Dermis microvascular lymphatic vessel endothelial cell (primary cell): ENCODE results near the gene MRPL17. TPM values are rescaled to one million over a fixed set of nuclear protein-coding genes. Genes with fewer than 3 reads are reported as not detected.

Experiments
- DNase-seq, 2 donors: peaks; one replicate each; pipeline versions ENCODE4 v3.0.0 to v3.0.0-alpha.2; 2010; ENCODE audit warnings: low read depth in 2 of 2
- total RNA-seq: library from RNA; depleted of rRNA; stranded (reverse); fragments of >200 nt; gene quantifications from 2 replicates; pipeline ENCODE4 v1.2.1, GENCODE V29; 2014

Gene MRPL17
- total RNA-seq, 1 donor from 2014 or later: 51.2 TPM

- peak in 1 of 2 donors; percentile 50 for DNase-seq
These were observed 27.9 kb downstream of the MRPL17 start for GRCh38 chr11:6655020-6655789.

GRCh38 chr11:6654281-6655019, 28.7 kb downstream of the MRPL17 start:
- no peak for DNase-seq

DNA sequence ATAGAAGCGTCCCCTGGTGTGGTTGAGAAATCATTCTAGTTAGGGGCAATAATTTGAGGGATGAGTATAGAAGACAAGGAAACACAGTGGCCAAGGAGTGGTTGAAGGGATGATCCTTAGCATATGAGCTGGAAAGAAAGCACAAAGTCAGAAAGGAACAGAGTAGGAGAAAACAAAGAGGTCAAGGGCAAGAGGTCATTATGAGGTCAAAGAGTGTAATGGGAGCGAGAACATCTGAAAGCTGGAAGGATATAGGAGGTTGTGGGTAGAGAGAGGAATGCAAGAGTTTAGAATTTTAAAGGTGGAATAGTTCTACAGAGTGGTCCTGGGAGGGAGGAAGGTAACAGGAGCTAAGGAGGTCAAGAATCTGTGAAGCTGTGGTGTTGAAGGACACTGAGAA, 29.5 kb downstream of the MRPL17 start:
- DNase-seq: no peak

DNA sequence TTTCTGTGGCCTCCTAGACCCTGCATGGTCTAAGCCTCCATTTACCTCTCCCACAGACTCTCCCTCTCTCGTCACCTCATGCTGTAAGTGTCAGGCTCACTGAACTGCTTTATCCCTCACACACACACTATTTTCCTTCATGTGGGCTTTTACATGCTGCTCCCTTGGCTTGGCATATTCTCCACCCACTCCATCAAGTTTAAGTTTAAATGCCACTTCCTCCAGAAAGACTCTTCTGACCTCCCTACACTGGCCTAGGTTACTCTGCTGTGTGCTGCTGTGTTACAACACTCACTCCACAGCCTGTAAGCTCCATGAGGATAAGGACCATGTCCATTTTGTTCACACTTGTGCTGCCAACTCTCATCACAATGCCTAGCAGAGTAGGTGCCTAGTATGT, 30.0 kb downstream of the MRPL17 start:
- DNase-seq: no peak

DNA sequence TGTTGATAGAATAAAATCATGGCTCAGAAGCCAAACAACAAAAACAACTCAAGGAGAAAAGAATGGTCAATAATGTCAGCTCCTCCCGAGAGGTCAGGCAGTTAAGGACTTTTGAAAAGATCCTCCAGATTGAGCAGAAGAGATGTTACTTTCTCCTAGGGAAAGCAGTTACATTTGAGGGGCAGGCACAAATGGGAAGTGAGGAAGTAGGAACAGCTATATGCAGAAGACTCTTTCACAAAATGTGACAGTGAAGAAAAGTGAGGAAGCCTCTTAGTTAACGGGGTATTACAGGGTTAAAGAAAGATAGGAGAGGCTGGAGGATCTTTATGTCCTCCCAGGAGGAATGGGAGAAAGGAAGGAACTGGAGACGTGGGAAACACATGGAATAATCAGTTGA, 31.0 kb downstream of the MRPL17 start:
- no peak for DNase-seq

DNA sequence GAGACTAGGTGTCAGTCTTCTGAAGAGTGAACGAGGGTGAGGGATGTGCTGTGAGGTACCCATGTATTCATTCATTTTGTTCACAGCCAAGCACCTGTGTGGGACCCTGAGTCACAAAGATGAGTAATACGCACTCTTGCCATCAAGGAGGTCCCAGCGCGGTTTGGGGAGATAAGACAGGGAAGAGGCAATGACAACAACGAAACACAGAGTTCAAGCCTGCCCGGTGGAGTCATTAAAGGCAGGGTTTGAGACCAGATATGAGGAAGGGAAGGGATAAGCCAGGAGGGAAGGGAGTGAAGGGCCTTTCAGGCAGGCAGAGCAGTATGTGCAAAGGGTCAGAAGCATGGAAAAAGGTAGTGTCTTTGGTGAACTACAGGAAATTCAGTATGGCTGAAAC, 32.2 kb downstream of the MRPL17 start:
- no peak for DNase-seq

GRCh38 chr11:6650104-6650503, 33.0 kb downstream of the MRPL17 start:
- no peak for DNase-seq

DNA sequence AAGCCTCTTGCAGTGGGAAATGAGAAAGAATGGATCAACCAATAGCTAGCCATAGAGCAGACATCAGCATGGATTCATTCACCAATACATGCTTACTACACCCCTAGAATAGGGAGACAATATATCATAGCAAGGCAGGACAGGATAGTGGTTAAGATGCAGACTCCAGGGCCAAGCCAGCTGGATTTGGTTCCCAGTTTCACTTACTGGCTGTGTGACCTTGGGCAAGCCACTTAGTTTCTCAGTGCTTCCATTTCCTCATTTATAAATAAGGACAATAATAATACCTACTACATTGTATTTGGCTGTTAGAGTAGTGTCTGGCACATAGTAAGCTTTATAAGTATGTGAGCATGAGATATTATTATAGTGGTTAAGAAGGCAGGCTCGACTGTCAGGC, 34.6 kb downstream of the MRPL17 start:
- DNase-seq: no peak

DNA sequence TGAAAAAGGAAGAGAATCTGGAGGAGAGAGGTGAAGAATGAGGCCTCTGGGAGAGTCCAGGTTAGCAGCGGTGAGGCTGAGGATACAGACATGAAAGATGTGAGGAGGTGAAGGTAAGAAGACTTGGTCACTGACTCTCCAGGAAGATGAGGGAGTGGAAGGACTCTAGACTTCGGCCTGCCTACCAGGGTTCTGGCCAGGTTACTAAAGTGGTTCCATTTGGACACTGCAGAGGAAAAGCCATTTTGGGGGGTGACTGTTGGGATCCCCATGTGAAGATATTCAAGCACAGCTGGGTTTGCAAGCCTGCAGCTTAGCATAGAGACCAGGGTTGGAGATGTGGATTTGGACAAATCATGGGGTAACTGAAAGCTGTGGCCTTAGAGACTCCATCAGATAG, 35.3 kb downstream of the MRPL17 start:
- DNase-seq: no peak

DNA sequence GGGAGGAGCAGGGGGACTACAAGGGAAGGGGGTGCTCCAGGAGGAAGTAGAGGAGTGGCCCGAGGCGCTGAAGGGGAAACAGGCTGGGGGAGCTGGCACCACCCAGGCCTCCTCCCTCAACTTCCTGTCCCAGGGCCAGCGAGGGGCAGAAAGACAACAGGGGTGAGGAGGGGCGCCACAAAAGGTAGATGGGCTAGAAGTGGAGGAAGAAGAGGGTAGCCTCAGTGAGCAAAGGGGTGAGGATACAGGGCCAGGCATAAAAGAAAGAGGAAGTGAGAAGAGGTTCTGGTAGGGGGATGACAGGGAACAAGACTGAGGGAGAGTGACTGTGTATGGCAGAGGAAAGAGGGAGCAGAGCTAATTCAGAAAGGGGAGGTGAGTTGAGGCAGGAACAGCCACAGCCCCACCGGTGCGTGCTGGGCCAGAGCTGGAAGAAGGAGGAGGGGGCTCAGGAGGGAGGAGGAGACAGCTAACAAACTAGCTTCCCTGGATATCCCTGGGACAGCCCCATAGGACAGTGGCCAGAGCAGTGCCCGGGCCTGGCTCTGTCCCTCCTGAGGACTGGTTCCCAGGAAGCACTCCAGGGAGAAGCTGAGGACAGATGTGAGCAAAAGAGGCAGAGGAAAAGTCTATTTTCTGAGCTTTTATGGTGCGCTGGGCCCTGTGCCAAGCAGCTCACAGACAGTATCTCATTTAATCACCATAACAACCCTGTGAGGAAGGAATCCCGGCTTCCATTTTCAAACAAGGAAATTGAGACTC, 36.0 kb downstream of the MRPL17 start:
- DNase-seq: peak in 1 of 2 donors; percentile 69

- DNase-seq: no peak
These were observed 36.6 kb downstream of the MRPL17 start for GRCh38 chr11:6646576-6646917.

DNA sequence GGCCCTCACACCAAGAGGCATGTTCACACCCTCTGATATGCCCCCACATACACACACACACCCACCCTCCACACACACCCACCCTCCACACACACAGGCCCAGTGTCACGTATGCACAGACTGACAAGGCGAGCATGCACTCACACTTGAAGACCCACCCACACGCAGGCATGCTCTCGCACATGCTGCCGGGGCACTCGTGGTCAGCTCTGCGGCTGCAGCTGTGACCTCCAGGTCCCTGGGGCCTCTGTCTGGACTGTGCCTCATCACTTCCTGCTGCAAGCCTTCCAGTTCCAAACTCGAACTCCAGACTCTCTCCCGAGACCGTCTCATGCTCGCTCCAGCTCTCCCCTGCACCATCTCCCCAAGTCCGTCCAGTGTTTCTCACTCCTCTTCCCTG, 37.1 kb downstream of the MRPL17 start:
- peak in 1 of 2 donors; percentile 69 for DNase-seq

GRCh38 chr11:6642957-6643356, 40.2 kb downstream of the MRPL17 start:
- DNase-seq: no peak

- DNase-seq: no peak
These were observed 42.0 kb downstream of the MRPL17 start for GRCh38 chr11:6640985-6641701.

DNA sequence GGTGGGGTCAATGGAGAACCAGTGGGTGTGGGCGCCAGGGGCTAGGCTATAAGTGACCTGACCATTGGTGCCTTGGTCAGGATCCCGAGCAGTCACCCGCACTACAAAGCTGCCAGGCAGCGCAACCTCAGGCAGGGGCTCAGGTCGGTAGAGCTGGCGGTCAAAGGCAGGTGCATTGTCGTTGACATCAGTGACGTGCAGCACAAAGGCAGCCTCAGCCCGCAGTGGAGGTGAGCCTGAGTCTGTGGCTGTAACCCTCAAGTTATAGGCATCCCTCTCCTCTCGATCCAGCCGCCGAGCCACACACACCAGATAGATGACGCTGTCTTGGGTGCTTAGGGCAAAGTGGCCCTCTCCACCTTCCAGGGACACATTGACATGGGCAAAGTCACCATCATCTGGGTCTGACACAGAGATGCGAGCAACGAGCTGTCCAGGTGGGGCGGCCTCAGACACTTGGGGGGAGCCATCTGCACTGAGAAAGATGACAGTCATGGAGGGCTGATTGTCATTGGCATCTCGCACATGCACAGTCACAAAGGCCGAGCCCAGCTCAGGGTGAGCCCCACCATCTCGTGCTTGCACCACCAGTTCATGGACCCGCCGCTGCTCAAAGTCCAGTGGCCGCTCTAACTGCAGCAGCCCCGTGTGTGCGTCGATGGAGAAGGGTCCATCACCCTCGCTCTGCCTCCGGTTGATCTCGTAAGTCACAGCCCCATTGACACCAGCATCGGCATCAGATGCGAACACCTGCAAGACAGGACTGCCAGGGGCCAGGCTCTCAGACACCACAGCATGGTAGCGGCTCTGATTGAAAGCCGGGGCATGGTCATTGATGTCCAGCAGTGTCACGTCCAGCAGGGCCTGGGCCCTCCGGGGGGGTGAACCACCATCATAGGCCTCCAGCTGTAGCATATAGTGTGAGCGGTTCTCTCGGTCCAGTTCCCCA, 42.8 kb downstream of the MRPL17 start:
- no peak for DNase-seq

- no peak for DNase-seq
These were observed 44.7 kb downstream of the MRPL17 start for GRCh38 chr11:6638429-6638828.

DNA sequence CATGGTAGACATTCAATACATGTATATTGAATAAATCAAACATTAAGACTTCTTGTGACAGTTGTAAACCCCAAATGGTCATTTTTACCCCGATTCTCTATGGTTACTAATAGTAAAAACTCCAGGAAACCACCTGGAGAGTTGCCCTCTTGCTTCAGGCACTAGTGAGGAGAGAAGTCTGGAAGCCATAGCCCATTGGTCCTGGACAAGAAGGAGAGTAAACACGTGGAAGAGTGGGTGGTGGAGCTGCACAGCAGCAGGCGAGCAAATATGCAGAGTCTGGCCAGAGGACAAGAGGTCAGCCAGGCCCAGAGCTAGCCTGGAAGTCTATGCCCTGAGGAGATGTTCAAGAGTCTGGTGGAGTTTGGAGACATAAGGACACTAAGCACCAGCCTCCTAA, 45.3 kb downstream of the MRPL17 start:
- DNase-seq: no peak

GRCh38 chr11:6636480-6636879, 46.7 kb downstream of the MRPL17 start:
- no peak for DNase-seq

DNA sequence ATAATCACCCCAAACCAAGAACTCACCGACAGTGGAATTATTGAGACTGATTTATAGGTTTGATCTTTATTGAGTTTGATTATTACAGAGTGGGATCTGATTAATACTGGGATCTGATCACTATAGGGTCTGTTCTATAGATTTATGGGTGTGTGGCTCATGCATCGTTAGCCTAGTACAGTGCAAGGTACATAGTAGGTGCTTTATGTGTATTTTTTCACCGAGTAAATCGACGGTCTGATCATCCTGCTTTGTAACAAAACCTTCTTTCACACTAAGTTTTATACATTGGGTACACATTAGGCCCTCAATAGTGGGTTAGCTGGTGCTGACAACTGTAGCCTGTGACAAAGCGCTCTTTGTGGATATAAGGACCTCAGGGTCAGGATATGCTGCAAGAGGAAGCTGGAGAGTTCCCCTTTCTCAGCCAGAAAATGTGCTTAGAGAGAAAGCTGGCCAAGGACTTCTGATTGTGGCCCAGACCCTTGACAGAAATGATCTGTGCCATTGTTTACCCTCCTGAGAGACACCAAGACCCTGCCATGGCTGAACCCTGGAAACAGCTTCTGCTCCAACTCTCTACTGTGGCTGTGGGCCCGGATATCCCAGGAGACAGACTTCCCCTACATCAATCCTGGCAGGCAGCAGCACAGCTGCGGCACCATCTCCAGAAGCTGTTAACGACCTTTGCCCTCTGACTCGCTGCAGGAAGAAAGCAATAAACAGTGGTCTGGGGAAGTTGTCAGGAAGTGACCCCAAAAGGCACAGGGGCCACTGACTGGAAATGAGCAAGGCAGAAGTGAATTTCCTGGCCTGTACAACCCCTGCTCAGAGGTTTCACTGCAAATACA, 47.8 kb downstream of the MRPL17 start:
- peak; percentile 83 to 95 for DNase-seq

DNA sequence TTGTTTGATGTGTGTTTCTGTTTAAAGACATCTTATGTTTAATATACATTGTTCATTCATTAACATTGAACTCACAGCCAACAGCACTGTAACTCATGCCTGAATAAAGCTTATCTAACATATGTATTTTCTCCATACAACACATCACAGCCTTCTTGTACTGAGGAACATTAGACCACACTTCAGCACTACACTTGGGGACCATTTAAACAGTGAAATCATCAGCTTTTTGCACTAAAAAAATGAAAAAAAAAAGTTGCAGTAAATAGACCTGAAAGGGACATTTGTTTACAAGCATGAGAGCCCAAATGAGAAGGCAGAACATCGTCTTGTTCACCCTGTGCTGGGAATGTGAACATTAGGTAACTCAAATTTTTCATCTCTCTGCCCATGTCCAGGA, 48.6 kb downstream of the MRPL17 start:
- DNase-seq: no peak
